Right kidney (tissue), 1 donor: ENCODE data around the gene TRPV3.

Source experiments
- DNase-seq: peaks from one replicate; pipeline ENCODE4 v3.0.0-alpha.2; 2016

Gene TRPV3

DNA sequence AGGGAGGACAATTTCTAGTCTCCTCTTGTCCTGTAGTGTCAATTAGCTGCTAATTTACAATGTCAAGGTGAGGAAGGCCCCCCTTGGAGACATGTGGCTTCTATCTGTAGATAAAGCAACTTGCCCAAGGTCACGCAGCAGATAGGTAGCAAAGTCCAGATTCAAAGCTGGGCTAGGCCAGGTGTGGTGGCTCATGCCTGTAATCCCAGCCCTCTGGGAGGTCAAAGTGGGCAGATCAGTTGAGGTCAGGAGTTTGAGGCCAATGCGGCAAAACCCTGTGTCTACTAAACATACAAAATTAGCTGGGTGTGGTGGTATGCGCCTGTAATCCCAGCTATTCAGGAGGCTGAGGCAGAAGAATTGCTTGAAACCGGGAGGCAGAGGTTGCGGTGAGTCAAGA lies 11.1 kb downstream of the TRPV3 start:
- DNase-seq, result no peak

DNA sequence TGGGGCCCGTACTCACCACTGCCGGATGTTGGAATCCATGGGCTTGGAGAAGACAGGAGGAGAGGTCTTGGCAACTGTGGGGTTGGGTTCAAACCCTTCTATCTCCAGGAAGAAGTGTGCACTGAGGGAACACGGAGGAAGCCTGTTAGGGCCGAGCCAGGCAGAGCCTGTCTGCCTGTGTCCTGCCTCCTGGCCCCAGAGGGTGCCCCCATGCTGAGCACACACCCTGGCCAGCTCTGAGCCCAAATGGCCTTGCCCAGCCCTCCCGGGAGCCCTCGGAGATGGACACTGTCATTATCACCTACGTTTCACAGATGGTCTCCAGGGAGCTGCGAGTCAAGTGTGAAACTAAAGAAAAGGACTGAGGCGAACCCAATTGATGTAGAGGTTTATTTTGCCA lies 12.5 kb downstream of the TRPV3 start:
- DNase-seq, result no peak

DNA sequence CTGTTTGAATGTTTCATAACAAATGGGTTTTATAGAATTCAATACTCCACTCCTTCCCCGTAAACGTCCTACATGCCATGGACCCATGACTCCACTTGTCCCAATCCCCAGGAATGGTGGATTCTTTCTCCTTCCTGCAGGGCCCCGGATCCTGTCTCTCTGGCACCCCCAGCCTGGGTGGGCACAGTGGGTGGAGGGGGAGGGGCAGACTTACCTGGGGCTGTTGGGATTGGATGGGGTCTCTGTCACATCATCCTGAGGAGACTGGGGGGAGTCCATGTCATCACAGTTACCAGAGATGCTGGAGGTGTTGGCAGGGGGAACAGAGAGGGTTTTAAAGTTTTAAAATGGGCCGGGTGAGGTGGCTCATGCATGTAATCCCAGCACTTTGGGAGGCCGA lies 13.2 kb downstream of the TRPV3 start:
- no peak for DNase-seq

- no peak for DNase-seq
Observed at GRCh38 chr17:3543453-3543852, 14.2 kb downstream of the TRPV3 start.

- no peak for DNase-seq
Observed at GRCh38 chr17:3542410-3543088, 15.1 kb downstream of the TRPV3 start.

DNA sequence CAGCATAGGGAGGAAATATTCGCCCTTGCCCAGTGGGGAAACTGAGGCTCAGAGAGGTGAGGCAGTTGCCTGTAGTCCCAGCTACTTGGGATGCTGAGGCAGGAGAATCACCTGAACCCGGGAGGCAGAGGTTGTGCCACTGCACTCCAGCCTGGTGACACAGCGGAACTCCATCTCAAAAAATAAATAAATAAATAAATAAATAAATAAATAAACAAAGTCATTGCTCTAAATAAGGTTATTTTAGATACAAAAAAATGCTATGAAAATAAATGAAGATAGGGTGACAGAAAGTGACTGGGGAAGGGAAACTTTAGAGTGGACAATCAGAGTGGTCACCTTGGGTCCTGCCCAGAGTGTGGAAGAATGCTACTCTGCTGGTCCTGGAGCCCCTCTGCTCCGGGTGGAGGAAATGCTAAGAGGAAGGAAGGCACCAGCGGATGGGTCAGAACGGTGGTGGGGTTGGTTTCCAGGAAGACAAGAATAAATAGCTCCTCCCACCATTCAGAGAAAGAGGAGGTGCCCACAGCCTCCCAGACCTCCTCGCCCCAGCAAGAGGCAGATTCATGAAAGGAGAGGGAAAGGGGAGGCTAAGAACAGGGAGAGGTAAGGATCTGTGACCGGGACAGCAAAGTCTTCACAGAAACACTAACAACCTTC lies 17.6 kb downstream of the TRPV3 start:
- DNase-seq, result no peak

DNA sequence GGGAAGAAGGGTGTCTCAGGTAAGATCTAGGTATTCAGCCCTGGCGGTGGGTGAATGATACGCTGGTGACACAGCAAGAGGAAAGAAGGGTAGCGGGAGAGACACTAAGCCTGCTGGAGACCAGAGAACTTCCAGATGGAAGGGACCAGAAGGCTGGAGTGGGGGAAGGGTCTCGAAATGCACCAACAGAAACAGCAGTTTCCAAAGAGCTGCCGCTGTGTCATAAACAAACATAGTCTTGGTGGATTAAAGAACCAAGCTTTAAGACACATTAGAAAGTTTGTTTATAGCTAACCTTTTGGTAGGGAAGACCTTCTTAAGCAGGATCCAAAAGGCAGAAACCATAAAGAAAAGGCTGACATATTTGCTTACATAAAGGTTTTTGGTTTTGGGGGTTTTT lies 20.9 kb downstream of the TRPV3 start:
- no peak for DNase-seq

- peak; percentile 78 for DNase-seq
Observed at GRCh38 chr17:3535253-3535995, 22.2 kb downstream of the TRPV3 start.

DNA sequence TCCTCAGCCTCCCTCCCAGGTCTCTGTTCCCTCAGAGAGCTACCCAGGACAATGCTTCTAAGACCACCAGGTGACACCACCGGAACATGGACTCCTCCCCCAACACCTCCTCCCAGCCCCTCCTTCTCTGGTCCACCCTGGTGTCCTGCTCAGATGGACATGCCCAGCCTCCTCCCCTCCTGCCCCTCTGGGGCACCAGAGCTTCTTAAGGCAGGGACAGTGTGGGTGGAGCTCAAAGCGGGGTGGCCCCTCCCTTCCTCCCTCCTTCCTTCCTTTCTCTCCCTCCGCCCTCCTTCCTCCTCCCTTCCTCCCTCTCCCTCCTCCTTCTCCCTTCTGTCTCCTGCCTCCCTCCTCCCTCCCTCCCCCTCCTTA lies 22.7 kb downstream of the TRPV3 start:
- peak; percentile 23 for DNase-seq

DNA sequence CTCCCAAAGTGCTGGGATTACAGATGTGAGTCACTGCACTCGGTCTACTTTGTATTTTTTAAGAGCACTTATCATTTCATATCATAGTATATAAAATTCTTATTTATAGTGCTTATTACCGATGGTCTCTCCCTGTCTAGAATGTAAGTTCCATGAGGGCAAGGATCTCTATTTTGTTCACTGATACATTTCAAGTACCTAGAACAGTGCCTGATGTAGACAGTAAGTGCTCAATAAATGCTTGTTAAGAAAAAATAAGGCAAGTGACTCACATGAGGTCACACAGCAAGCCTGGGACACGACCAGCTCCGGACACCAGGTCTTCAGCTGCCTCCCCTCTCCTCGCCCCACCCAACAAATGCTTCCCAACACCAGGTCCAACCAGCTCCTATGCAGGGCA lies 23.9 kb downstream of the TRPV3 start:
- DNase-seq, result no peak

DNA sequence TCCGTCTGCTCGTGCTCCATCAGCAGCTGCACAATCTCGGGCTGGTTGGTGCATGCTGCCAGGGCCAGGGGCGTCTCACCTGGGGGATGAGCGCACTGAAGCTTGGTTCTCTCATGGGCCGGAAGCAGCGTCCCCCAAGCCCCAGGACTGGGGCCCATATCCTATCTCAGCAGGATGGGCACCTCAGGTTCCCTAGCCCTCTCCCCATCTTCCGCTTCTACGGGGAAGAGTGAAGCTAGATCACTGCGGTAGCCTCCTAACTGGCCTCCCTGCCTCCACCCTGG lies 24.8 kb downstream of the TRPV3 start:
- DNase-seq, result no peak

DNA sequence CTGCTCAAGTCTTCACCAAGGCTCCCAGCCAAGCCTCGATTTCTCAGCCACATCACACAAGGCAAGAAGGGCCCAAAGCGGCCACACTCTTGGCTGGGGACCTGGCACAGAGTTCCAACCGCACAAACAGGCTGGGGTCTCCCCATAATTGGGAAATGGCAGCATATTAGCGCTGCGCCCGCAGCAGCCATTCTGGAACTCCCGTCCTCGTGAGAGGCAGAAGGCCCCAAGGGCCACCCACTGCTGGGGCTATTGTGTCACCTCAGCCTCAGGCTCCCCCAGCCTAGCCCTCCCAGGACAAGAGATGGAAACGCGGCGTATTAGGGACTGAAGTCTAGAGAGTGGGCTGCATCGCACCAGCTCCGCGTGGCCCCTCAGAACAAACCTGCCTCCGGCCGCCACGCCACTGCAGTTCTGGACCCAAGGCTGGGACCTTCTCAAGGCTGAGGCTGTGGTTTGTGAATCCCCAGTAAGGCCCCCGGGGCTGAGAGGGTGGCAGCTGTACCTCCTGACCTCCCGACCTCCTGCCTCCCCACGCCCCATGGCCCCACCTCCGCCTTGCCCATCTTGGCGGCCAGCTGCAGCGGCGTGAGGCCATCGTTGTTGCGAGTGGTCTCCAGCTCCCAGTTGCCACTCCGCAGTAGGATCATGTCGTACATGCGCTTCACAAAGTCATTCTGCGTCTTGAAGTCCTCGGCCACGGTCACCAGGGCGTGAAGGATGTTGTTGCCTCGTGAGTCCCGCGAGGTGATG lies 25.3 kb downstream of the TRPV3 start:
- no peak for DNase-seq

- DNase-seq, result no peak
Observed at GRCh38 chr17:3531266-3532101, 26.1 kb downstream of the TRPV3 start.

DNA sequence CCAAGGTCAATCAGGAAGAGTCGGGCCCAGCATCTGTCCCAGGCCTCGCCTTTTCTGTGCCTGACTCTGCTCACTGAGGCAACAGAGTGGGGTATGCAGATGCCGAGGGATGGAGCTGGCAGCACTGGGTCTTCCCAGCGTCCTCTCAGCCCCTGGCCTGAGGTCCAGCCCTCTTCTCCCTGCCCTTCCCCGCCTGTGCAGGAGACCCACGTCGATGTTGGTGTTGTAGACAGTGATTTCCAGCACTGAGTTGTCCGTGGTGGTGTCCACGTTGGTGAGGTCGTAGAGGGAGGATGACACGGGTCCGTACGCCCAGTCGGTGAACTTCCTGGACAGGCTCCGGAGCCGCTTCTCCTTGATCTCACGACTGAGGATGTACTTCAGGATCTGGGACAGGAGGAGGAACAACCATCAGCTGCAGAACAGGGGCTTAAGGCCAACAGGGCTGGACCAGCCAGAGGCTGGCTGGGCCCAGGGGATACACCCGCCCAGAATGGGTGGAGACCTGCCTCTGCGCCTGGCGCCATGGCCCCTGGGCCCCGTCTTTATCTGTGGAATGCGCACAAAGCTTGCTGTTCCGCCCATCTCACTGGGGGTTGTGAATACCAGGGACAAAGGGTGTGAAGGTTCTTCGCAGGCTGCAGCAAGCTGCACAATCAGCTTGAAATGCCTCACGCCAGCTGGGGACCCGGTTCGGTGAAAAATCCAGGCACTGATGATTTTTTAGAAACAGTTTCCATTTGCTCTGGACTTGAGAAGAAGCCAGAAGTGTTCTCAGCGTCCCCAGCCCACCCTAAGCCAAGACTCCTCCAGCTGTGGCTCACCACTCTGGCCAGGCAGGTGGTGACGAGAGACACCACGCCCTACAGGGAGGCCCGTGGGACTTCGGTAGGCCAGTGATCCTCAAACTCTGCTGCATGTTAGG lies 27.5 kb downstream of the TRPV3 start:
- no peak for DNase-seq

GRCh38 chr17:3528880-3529511 lies 28.6 kb downstream of the TRPV3 start:
- DNase-seq, result no peak

GRCh38 chr17:3528403-3528851 lies 29.2 kb downstream of the TRPV3 start:
- DNase-seq, result no peak

DNA sequence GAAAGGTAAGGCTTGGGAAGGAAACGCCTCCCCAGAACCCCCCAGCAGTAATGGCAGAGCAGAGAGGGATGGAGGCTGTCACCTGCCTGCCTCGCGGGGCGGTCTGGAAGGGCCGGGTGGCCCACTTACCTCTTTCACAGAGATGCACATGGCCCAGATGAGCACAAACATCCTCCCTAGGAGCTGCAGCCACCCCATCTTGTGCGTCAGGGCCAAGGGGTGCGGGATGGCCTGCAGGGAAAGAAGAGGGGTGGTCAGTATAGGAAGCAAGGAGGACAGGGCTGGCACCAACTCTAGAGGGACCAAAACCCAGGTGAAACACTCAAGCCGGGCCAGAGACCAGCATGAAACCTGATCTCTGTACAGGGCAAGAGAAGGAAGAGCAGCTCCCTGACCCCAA lies 29.7 kb downstream of the TRPV3 start:
- no peak for DNase-seq

GRCh38 chr17:3527468-3527867 lies 30.1 kb downstream of the TRPV3 start:
- DNase-seq, result no peak

GRCh38 chr17:3526971-3527370 lies 30.6 kb downstream of the TRPV3 start:
- no peak for DNase-seq

GRCh38 chr17:3526491-3526890 lies 31.1 kb downstream of the TRPV3 start:
- no peak for DNase-seq

GRCh38 chr17:3524024-3524423 lies 33.6 kb downstream of the TRPV3 start:
- no peak for DNase-seq
